Astrocyte (in vitro differentiated cells and primary cell): ENCODE results near the gene SMIM45.
"Not testable (repeated sequence)": the region's sequence is repeated elsewhere in the genome, so short reads cannot be mapped to it uniquely, and the experiment has no call there.

Experiments
- DNase-seq: peaks from one replicate; pipeline ENCODE4 v3.0.0-alpha.2; 2010; ENCODE audit warnings: low read depth
- FAIRE-seq: peaks from 2 replicates; lab custom pipeline; 2011; peaks lifted over from hg19 to GRCh38; lab: Jason Lieb, UNC
- H2AFZ ChIP-seq: 2 replicates; pipeline ENCODE4 v1.6.0; 2012; ENCODE audit warnings: low read depth, low read length, inconsistent platforms
- H3K27ac ChIP-seq: 2 replicates; pipeline ENCODE4 v1.5.1; 2011; ENCODE audit warnings: low read depth, low read length, inconsistent platforms
- H3K27me3 ChIP-seq: 2 replicates; pipeline ENCODE4 v1.6.0; 2011; ENCODE audit warnings: low read length, inconsistent platforms; ENCODE audit not compliant: insufficient read depth
- H3K36me3 ChIP-seq: 2 replicates; pipeline ENCODE4 v1.5.1; 2011; ENCODE audit warnings: low read length, inconsistent platforms; ENCODE audit not compliant: insufficient read depth
- H3K4me1 ChIP-seq: 2 replicates; pipeline ENCODE4 v1.5.1; 2011; ENCODE audit warnings: low read length, inconsistent platforms; ENCODE audit not compliant: insufficient read depth
- H3K4me2 ChIP-seq: 2 replicates; pipeline ENCODE4 v1.6.0; 2012; ENCODE audit warnings: low read length, inconsistent platforms
- H3K4me3 ChIP-seq: 2 replicates; pipeline ENCODE4 v1.5.1; 2011; ENCODE audit warnings: low read depth, mild to moderate bottlenecking, low read length, inconsistent platforms; ENCODE audit not compliant: insufficient read depth
- H3K79me2 ChIP-seq: 2 replicates; pipeline ENCODE4 v1.6.0; 2012; ENCODE audit warnings: mild to moderate bottlenecking, low read length, inconsistent platforms; ENCODE audit not compliant: insufficient read depth
- H3K9ac ChIP-seq: 2 replicates; pipeline ENCODE4 v1.6.0; 2012; ENCODE audit warnings: mild to moderate bottlenecking, low read length, inconsistent platforms
- H3K9me3 ChIP-seq: 2 replicates; pipeline ENCODE4 v1.5.1; 2012; ENCODE audit warnings: low read depth, mild to moderate bottlenecking, low read length, inconsistent platforms; ENCODE audit not compliant: insufficient read depth
- H4K20me1 ChIP-seq: 2 replicates; pipeline ENCODE4 v1.6.0; 2012; ENCODE audit warnings: low read length, inconsistent platforms; ENCODE audit not compliant: insufficient read depth
- H3K27ac Mint-ChIP-seq: one replicate; pipeline ENCODE4 v1.8.0; 2021; ENCODE audit warnings: mild to moderate bottlenecking, mixed read lengths; ENCODE audit not compliant: unreplicated experiment
- H3K27me3 Mint-ChIP-seq: one replicate; pipeline ENCODE4 v1.8.0; 2021; ENCODE audit warnings: low read depth, mixed read lengths; ENCODE audit not compliant: unreplicated experiment
- H3K36me3 Mint-ChIP-seq: one replicate; pipeline ENCODE4 v1.8.0; 2021; ENCODE audit warnings: low read depth, mixed read lengths; ENCODE audit not compliant: unreplicated experiment
- H3K4me1 Mint-ChIP-seq: one replicate; pipeline ENCODE4 v1.8.0; 2021; ENCODE audit warnings: low read depth, mixed read lengths; ENCODE audit not compliant: unreplicated experiment
- H3K4me3 Mint-ChIP-seq: one replicate; pipeline ENCODE4 v1.8.0; 2021; ENCODE audit warnings: mild to moderate bottlenecking, moderate library complexity, mixed read lengths; ENCODE audit not compliant: unreplicated experiment
- H3K9me3 Mint-ChIP-seq: one replicate; pipeline ENCODE4 v1.8.0; 2021; ENCODE audit warnings: mild to moderate bottlenecking, mixed read lengths; ENCODE audit not compliant: unreplicated experiment
- EZH2 ChIP-seq: IDR thresholded peaks from 2 replicates; pipeline ENCODE4 v1.6.1; 2012; ENCODE audit warnings: mild to moderate bottlenecking, low read length, inconsistent platforms; ENCODE audit not compliant: insufficient read depth
- TF ChIP-seq, protein P1 (sequence below): IDR thresholded peaks from 2 replicates; pipeline ENCODE4 v1.5.1; 2011; ENCODE audit warnings: low read depth, mild to moderate bottlenecking, inconsistent platforms, low read length, moderate library complexity; ENCODE audit not compliant: insufficient read depth

The SMIM45 gene

DNA sequence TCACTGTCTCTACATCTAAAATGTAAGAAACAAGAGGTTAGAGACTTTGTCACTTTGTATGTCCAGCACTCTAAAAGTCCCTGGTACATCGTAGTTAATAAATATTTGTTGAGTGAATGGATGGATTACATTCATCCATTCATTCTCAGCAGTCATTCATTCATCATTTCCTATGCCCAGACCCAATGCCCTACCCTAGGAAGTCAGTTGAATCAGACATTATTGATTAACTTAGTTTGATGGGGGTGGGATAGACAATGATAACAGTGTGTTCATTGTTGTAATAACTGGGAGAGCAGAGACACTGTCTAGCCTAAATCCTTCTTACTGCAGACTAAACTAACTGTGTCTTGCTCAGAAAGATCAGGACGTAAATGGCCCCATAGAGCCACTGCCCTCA, 3.8 kb upstream of the SMIM45 start:
- Histone ChIP-seq H2AFZ (no peak overlapping the region), H4K20me1 (peaks cover 2% of the 10 kb centered on the region), H3K9me3 (no peaks in the 10 kb centered on the region), H3K27me3 (no peaks in the 10 kb centered on the region), H3K27ac (no peak overlapping the region), H3K4me1 (peaks cover 19% of the 10 kb centered on the region), H3K9ac (no peak overlapping the region), H3K4me2 (no peak overlapping the region), H3K36me3 (peaks cover 4% of the 10 kb centered on the region), H3K4me3 (no peak overlapping the region), H3K79me2 (peaks cover 7% of the 10 kb centered on the region)
- H3K4me3 Mint-ChIP-seq: no peak overlapping the region
- H3K9me3 Mint-ChIP-seq: peaks cover 2% of the 10 kb centered on the region
- DNase-seq (no peak), FAIRE-seq (peak; percentile 20)
- no peak overlapping the region for H3K27ac Mint-ChIP-seq
- H3K4me1 Mint-ChIP-seq: peaks cover 4% of the 10 kb centered on the region
- TF ChIP-seq EZH2: no peak
- TF ChIP-seq, protein P1, sequence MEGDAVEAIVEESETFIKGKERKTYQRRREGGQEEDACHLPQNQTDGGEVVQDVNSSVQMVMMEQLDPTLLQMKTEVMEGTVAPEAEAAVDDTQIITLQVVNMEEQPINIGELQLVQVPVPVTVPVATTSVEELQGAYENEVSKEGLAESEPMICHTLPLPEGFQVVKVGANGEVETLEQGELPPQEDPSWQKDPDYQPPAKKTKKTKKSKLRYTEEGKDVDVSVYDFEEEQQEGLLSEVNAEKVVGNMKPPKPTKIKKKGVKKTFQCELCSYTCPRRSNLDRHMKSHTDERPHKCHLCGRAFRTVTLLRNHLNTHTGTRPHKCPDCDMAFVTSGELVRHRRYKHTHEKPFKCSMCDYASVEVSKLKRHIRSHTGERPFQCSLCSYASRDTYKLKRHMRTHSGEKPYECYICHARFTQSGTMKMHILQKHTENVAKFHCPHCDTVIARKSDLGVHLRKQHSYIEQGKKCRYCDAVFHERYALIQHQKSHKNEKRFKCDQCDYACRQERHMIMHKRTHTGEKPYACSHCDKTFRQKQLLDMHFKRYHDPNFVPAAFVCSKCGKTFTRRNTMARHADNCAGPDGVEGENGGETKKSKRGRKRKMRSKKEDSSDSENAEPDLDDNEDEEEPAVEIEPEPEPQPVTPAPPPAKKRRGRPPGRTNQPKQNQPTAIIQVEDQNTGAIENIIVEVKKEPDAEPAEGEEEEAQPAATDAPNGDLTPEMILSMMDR: no peak
- H3K27me3 Mint-ChIP-seq: peaks cover 3% of the 10 kb centered on the region
- no peaks in the 10 kb centered on the region for H3K36me3 Mint-ChIP-seq

DNA sequence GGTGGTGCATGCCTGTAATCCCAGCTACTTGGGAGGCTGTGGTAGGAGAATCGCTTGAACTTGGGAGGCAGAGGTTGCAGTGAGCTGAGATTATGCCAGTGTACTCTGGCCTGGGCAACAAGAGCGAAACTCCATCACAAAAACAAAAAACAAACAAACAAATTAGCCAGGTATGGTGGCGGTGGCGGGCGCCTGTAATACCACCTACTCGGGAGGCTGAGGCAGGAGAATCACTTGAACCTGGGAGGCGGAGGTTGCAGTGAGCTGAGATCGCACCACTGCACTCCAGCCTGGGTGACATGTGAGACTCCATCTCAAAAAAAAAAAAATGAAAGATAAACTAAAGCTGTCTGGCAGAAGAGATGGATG, 3.0 kb upstream of the SMIM45 start:
- H3K9me3 ChIP-seq, H3K9ac ChIP-seq, H3K4me2 ChIP-seq, H4K20me1 ChIP-seq, H3K4me3 Mint-ChIP-seq, H3K4me1 Mint-ChIP-seq, H3K27me3 Mint-ChIP-seq, H3K36me3 ChIP-seq, H3K27me3 ChIP-seq, H2AFZ ChIP-seq, H3K27ac ChIP-seq, H3K9me3 Mint-ChIP-seq, DNase-seq, FAIRE-seq, H3K79me2 ChIP-seq, H3K36me3 Mint-ChIP-seq, H3K4me3 ChIP-seq: not testable (repeated sequence)
- peak overlapping the region; percentile 27 for H3K27ac Mint-ChIP-seq
- peaks cover 12% of the 10 kb centered on the region for H3K4me1 ChIP-seq

DNA sequence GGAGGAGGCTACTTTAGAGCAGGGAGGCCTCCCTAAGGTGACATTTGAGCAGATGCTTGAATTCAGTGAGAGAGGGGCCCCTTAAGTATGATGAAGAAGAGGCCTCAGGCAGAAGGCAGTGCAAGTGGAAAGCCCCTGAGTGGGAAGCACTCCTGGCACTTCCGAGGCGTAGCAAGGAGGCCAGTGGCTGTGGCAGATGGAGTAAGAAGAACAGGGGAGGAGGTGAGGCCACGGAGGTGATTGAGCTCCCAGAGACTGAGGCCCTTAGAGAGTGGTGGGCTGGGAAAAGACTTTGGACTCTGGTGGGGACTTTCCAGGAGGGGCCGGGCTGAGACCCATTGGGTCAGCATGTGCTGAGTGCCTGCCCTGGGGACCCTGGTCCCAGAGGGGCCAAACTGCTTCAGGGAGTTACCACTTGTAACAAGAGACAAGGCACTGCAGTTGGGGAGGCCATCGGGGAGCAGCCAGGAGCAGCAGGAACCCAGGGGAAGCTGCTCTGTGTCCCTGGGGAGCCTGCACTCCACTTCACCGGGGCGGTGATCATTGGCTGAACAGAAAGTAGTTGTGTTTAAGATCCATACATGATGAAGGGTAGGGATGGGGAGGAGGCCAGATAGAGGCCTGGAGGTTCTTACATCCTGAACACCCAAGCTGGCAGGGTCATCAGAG, 2.5 kb upstream of the SMIM45 start:
- Histone ChIP-seq H3K79me2 (peaks cover 7% of the 10 kb centered on the region), H2AFZ (no peak overlapping the region), H3K9ac (no peak overlapping the region), H4K20me1 (no peaks in the 10 kb centered on the region), H3K9me3 (no peaks in the 10 kb centered on the region), H3K4me1 (peaks cover 11% of the 10 kb centered on the region), H3K27me3 (no peaks in the 10 kb centered on the region), H3K36me3 (peaks cover 3% of the 10 kb centered on the region), H3K4me3 (no peak overlapping the region), H3K27ac (no peak overlapping the region), H3K4me2 (no peak overlapping the region)
- H3K27me3 Mint-ChIP-seq: peaks cover 3% of the 10 kb centered on the region
- peaks cover 2% of the 10 kb centered on the region for H3K9me3 Mint-ChIP-seq
- H3K4me1 Mint-ChIP-seq: no peaks in the 10 kb centered on the region
- no peaks in the 10 kb centered on the region for H3K36me3 Mint-ChIP-seq
- H3K4me3 Mint-ChIP-seq: no peak overlapping the region
- H3K27ac Mint-ChIP-seq: peak overlapping the region; percentile 27
- FAIRE-seq (no peak), DNase-seq (no peak)
- no peak for TF ChIP-seq EZH2
- TF ChIP-seq, protein P1: no peak
